Bronchial epithelial cell (primary cell): ENCODE results near the gene GZMM. TPM values are rescaled to one million over a fixed set of nuclear protein-coding genes. Genes with fewer than 3 reads are reported as not detected.
A peak's percentile ranks its signal among the peaks of the same experiment; 100 is the strongest.

Experiments
- DNase-seq: peaks from one replicate; pipeline ENCODE4 v3.0.0-alpha.2; 2010; ENCODE audit warnings: low read depth
- FAIRE-seq: peaks from 2 replicates; lab custom pipeline; 2011; peaks lifted over from hg19 to GRCh38; lab: Jason Lieb, UNC
- H3K27me3 ChIP-seq: 2 replicates; pipeline ENCODE4 v1.5.1; 2011; ENCODE audit warnings: low read length; ENCODE audit not compliant: control insufficient read depth, insufficient read depth
- H3K36me3 ChIP-seq: 2 replicates; pipeline ENCODE4 v1.5.1; 2011; ENCODE audit warnings: low read length; ENCODE audit not compliant: control insufficient read depth, insufficient read depth
- H3K4me3 ChIP-seq: 2 replicates; pipeline ENCODE4 v1.5.1; 2011; ENCODE audit warnings: mild to moderate bottlenecking, low read depth, low read length, control low read depth
- CTCF ChIP-seq: IDR thresholded peaks from 2 replicates; pipeline ENCODE4 v1.5.1; 2011; ENCODE audit warnings: mild to moderate bottlenecking, moderate library complexity, low read length, control low read depth, inconsistent platforms; ENCODE audit not compliant: insufficient read depth, severe bottlenecking
- total RNA-seq: library from RNA; depleted of rRNA; stranded (reverse); fragments of >200 nt; gene quantifications from 2 replicates; pipeline ENCODE4 v1.2.1, GENCODE V29; 2014

The GZMM gene
- total RNA-seq, 1 donor from 2014 or later, result not detected

- Histone ChIP-seq H3K27me3 (no peaks in the 10 kb centered on the region), H3K36me3 (peaks cover 2% of the 10 kb centered on the region), H3K4me3 (no peak overlapping the region)
- TF ChIP-seq CTCF, result peak; percentile 95
- DNase-seq (peak; percentile 59), FAIRE-seq (no peak)
Observed at GRCh38 chr19:510606-511100, 33.2 kb upstream of the GZMM start.

- Histone ChIP-seq H3K4me3 (no peak overlapping the region), H3K36me3 (peaks cover 2% of the 10 kb centered on the region), H3K27me3 (no peaks in the 10 kb centered on the region)
- no peak for TF ChIP-seq CTCF
- no peak for FAIRE-seq
- DNase-seq, result peak; percentile 64
Observed at GRCh38 chr19:511101-511851, 32.6 kb upstream of the GZMM start.

GRCh38 chr19:512547-513365, 31.1 kb upstream of the GZMM start:
- Histone ChIP-seq H3K27me3 (no peaks in the 10 kb centered on the region), H3K4me3 (no peak overlapping the region), H3K36me3 (peaks cover 2% of the 10 kb centered on the region)
- DNase-seq (no peak), FAIRE-seq (peak; percentile 13)
- no peak for TF ChIP-seq CTCF

- DNase-seq (no peak), FAIRE-seq (peak; percentile 43)
- TF ChIP-seq CTCF, result no peak
- Histone ChIP-seq H3K36me3 (peaks cover 2% of the 10 kb centered on the region), H3K27me3 (no peaks in the 10 kb centered on the region), H3K4me3 (no peak overlapping the region)
Observed at GRCh38 chr19:513368-514165, 30.3 kb upstream of the GZMM start.

- no peak for TF ChIP-seq CTCF
- DNase-seq (no peak), FAIRE-seq (no peak)
- H3K4me3 ChIP-seq, result no peak overlapping the region
- H3K27me3 ChIP-seq, result no peaks in the 10 kb centered on the region
- H3K36me3 ChIP-seq, result peaks cover 2% of the 10 kb centered on the region
Observed at GRCh38 chr19:514166-514663, 29.6 kb upstream of the GZMM start.
